CD14-positive monocyte (primary cell): ENCODE measurements around the gene CALY. TPM values are rescaled to one million over a fixed set of nuclear protein-coding genes. Genes with fewer than 3 reads are reported as not detected.

ENCODE experiments used
- DNase-seq, 3 donors: peaks; one replicate each; pipeline ENCODE4 v3.0.0-alpha.2; 2011 to 2022
- H2AFZ ChIP-seq: 2 replicates; pipeline ENCODE4 v1.6.0; 2012; ENCODE audit warnings: mild to moderate bottlenecking, low read depth, low read length, inconsistent platforms; ENCODE audit not compliant: insufficient read depth, poor library complexity, severe bottlenecking
- H3K27ac ChIP-seq, 2 donors: 1 replicate in 1 of 2; 2 replicates in 1 of 2; pipeline ENCODE4 v1.5.1; 2012 to 2013; ENCODE audit warnings: low read length in 2 of 2, control low read depth in 1 of 2, inconsistent platforms in 1 of 2, low read depth in 1 of 2, mild to moderate bottlenecking in 1 of 2
- H3K27me3 ChIP-seq, 2 donors: one replicate each; pipeline versions ENCODE4 v1.6.0 to v1.6.1; 2011 to 2013; ENCODE audit warnings: low read length in 2 of 2; ENCODE audit not compliant: control insufficient read depth in 2 of 2, insufficient read depth in 2 of 2
- H3K36me3 ChIP-seq, 2 donors: replicated peaks in 1 of 2; 1 replicate in 1 of 2; 2 replicates in 1 of 2; pipeline versions ENCODE4 v1.5.1 to v1.6.1; 2012 to 2013; ENCODE audit warnings: low read length in 2 of 2, control low read depth in 1 of 2, inconsistent platforms in 1 of 2, mild to moderate bottlenecking in 1 of 2; ENCODE audit not compliant: insufficient read depth in 2 of 2, control insufficient read depth in 1 of 2
- H3K4me1 ChIP-seq, 2 donors: 1 replicate in 1 of 2; 2 replicates in 1 of 2; pipeline versions ENCODE4 v1.5.1 to v1.6.1; 2012 to 2013; ENCODE audit warnings: low read length in 2 of 2, control low read depth in 1 of 2, inconsistent platforms in 1 of 2, mild to moderate bottlenecking in 1 of 2, moderate library complexity in 1 of 2; ENCODE audit not compliant: insufficient read depth in 2 of 2, control insufficient read depth in 1 of 2
- H3K4me2 ChIP-seq: replicated peaks from 2 replicates; pipeline ENCODE3; 2012; ENCODE audit warnings: low read length, moderate library complexity, mild to moderate bottlenecking; ENCODE audit not compliant: poor library complexity, severe bottlenecking; ENCODE audit errors: extremely low read depth
- H3K4me3 ChIP-seq, 3 experiments: fragments of 200-600 bp in 1 of 3; sonication (generic) in 1 of 3; replicated peaks in 1 of 3; 1 replicate in 2 of 3; 2 replicates in 1 of 3; pipeline ENCODE4 v1.5.1; 2011 to 2013; ENCODE audit warnings: low read length in 3 of 3, mild to moderate bottlenecking in 3 of 3, control low read depth in 2 of 3, low read depth in 2 of 3, inconsistent platforms in 1 of 3, moderate library complexity in 1 of 3
- H3K79me2 ChIP-seq: 2 replicates; pipeline ENCODE4 v1.6.0; 2012; ENCODE audit warnings: mild to moderate bottlenecking, control low read depth, inconsistent platforms, low read length, moderate library complexity; ENCODE audit not compliant: insufficient read depth
- H3K9ac ChIP-seq: 2 replicates; pipeline ENCODE4 v1.6.0; 2017; ENCODE audit warnings: low read length, mild to moderate bottlenecking; ENCODE audit not compliant: insufficient read depth, poor library complexity, severe bottlenecking
- H3K9me3 ChIP-seq, 2 donors: replicated peaks in 1 of 2; 1 replicate in 1 of 2; 2 replicates in 1 of 2; pipeline versions ENCODE4 v1.5.1 to v1.6.1; 2012 to 2013; ENCODE audit warnings: low read length in 2 of 2, control low read depth in 1 of 2; ENCODE audit not compliant: control insufficient read depth in 1 of 2, insufficient read depth in 1 of 2
- H4K20me1 ChIP-seq: 2 replicates; pipeline ENCODE4 v1.6.0; 2012; ENCODE audit warnings: mild to moderate bottlenecking, low read length, control low read depth, moderate library complexity; ENCODE audit not compliant: insufficient read depth
- H3K27ac Mint-ChIP-seq, 7 donors: one replicate each; pipeline ENCODE4 v1.8.0; 2020; ENCODE audit warnings: mild to moderate bottlenecking in 7 of 7, mixed read lengths in 7 of 7, moderate library complexity in 6 of 7, inconsistent platforms in 2 of 7
- H3K27me3 Mint-ChIP-seq, 3 donors: one replicate each; pipeline ENCODE4 v1.8.0; 2021 to 2022; ENCODE audit warnings: low read depth in 3 of 3, mild to moderate bottlenecking in 3 of 3, mixed read lengths in 3 of 3, moderate library complexity in 3 of 3, inconsistent platforms in 1 of 3
- H3K36me3 Mint-ChIP-seq, 2 donors: one replicate each; pipeline ENCODE4 v1.8.0; 2020; ENCODE audit warnings: mixed read lengths in 2 of 2, inconsistent platforms in 1 of 2, mild to moderate bottlenecking in 1 of 2
- H3K4me1 Mint-ChIP-seq: one replicate; pipeline ENCODE4 v1.8.0; 2020; ENCODE audit warnings: mild to moderate bottlenecking, mixed read lengths
- H3K4me3 Mint-ChIP-seq, 2 donors: one replicate each; pipeline ENCODE4 v1.8.0; 2020; ENCODE audit warnings: mild to moderate bottlenecking in 2 of 2, mixed read lengths in 2 of 2, moderate library complexity in 1 of 2
- H3K9me3 Mint-ChIP-seq, 7 donors: one replicate each; pipeline ENCODE4 v1.8.0; 2020 to 2022; ENCODE audit warnings: mixed read lengths in 7 of 7, mild to moderate bottlenecking in 6 of 7, moderate library complexity in 6 of 7, inconsistent platforms in 2 of 7
- CTCF ChIP-seq: fragments of 200-600 bp; IDR thresholded peaks from one replicate; pipeline ENCODE4 v1.8.0; 2022; ENCODE audit warnings: antibody characterized with exemption, mild to moderate bottlenecking
- WGBS: methylation state at CpG from one replicate; pipeline ENCODE4 v1.1.5; 2013; ENCODE audit warnings: missing lambda C conversion rate; ENCODE audit not compliant: insufficient coverage; 5-methylcytosine and 5-hydroxymethylcytosine counted together
- intact Hi-C, 2 donors: fragments of 100-400 bp; cut with micrococcal nuclease; formaldehyde crosslinking; loops; one replicate each; pipeline versions ENCODE4 v1.15.0 to v1.15.1; 2023
- polyA plus RNA-seq, 3 donors: library from polyadenylated mRNA; depleted of rRNA in 1 of 3; unstranded in 2 of 3; stranded (reverse) in 1 of 3; fragments of 300-500 nt in 2 of 3; fragments of >200 nt in 1 of 3; fragmentation: Illumina TruSeq in 2 of 3; gene quantifications; 1 replicate in 2 of 3; 2 replicates in 1 of 3; pipeline ENCODE4 v1.2.3, GENCODE V29; 2012 to 2021

The CALY gene
- polyA plus RNA-seq, 3 donors = not detected

- DNase-seq = no peak
- Histone ChIP-seq H3K27ac (peak overlapping the region in 1 of 2 donors; percentile 36), H3K4me3 (no peak overlapping the region), H3K36me3 (peaks cover 40 to 59% of the 10 kb centered on the region in 2 donors), H4K20me1 (peaks cover 38% of the 10 kb centered on the region), H3K27me3 (no peaks in the 10 kb centered on the region), H3K4me1 (peaks cover 33 to 35% of the 10 kb centered on the region in 2 donors), H3K4me2 (no peak overlapping the region), H3K79me2 (peaks cover 53% of the 10 kb centered on the region), H2AFZ (no peak overlapping the region), H3K9ac (no peak overlapping the region), H3K9me3 (no peaks in the 10 kb centered on the region)
- Mint-ChIP-seq H3K4me3 (no peak overlapping the region), H3K9me3 (peaks cover 0 to 6% (median 0%) of the 10 kb centered on the region in 7 donors), H3K27me3 (peaks cover 0 to 2% (median 0%) of the 10 kb centered on the region in 3 donors), H3K4me1 (peaks cover 32% of the 10 kb centered on the region), H3K27ac (peak overlapping the region in 2 of 7 donors; percentile 66 to 100), H3K36me3 (peaks cover 69 to 76% of the 10 kb centered on the region in 2 donors)
- intact Hi-C loops = no loop called here
- 99% methylated on average over 10 of the region's 10 CpGs for WGBS
- no peak for TF ChIP-seq CTCF
Measured at GRCh38 chr10:133303206-133303605, 33.5 kb downstream of the CALY start.

- H3K4me3 Mint-ChIP-seq = no peak overlapping the region
- H4K20me1 ChIP-seq = peaks cover 38% of the 10 kb centered on the region
- no peak overlapping the region for H3K4me2 ChIP-seq
- H2AFZ ChIP-seq = no peak overlapping the region
- peaks cover 0 to 2% (median 0%) of the 10 kb centered on the region in 3 donors for H3K27me3 Mint-ChIP-seq
- no peak overlapping the region for H3K4me3 ChIP-seq
- H3K36me3 ChIP-seq = peaks cover 49 to 68% of the 10 kb centered on the region in 2 donors
- no peaks in the 10 kb centered on the region for H3K9me3 ChIP-seq
- peaks cover 25% of the 10 kb centered on the region for H3K4me1 Mint-ChIP-seq
- peaks cover 44% of the 10 kb centered on the region for H3K79me2 ChIP-seq
- H3K27me3 ChIP-seq = no peaks in the 10 kb centered on the region
- intact Hi-C loops = no loop called here
- peaks cover 78 to 84% of the 10 kb centered on the region in 2 donors for H3K36me3 Mint-ChIP-seq
- no peak for DNase-seq
- over 99% methylated on average over 12 of the region's 14 CpGs for WGBS
- H3K27ac ChIP-seq = no peak overlapping the region
- peak overlapping the region in 1 of 7 donors; percentile 53 for H3K27ac Mint-ChIP-seq
- H3K4me1 ChIP-seq = peaks cover 23 to 26% of the 10 kb centered on the region in 2 donors
- H3K9me3 Mint-ChIP-seq = peaks cover 0 to 6% (median 0%) of the 10 kb centered on the region in 7 donors
- TF ChIP-seq CTCF = no peak
- H3K9ac ChIP-seq = no peak overlapping the region
Measured at GRCh38 chr10:133302230-133302629, 34.5 kb downstream of the CALY start.
